ENCODE measurements around the gene SLC45A2.

The SLC45A2 gene

GRCh38 chr5:34026089-34026761, 41.7 kb upstream of the SLC45A2 start:
- TF ChIP-seq BHLHE40 (IDR thresholded peaks at IDR 0.05; ENCODE audit: borderline replicate concordance) (no peak), FOXK2 (IDR thresholded peaks at IDR 0.05) (no peak), FOXA1 (IDR thresholded peaks at IDR 0.05) (no peak)
- DNase-seq (ENCODE audit: extremely low spot score), result no peak
- CTCF ChIA-PET, result no interaction called here
- POLR2A ChIA-PET, result no interaction called here

- no peak for DNase-seq (ENCODE audit: extremely low spot score)
- TF ChIP-seq LEF1 (IDR thresholded peaks at IDR 0.05; ENCODE audit: borderline replicate concordance) (no peak), ARNT (IDR thresholded peaks at IDR 0.05) (no peak), HDGF (IDR thresholded peaks at IDR 0.05; ENCODE audit: borderline replicate concordance) (no peak), SUZ12 (IDR thresholded peaks at IDR 0.05) (no peak), L3MBTL2 (conservative IDR thresholded peaks at IDR 0.05) (no peak), NFRKB (IDR thresholded peaks at IDR 0.05) (no peak), CTBP1 (IDR thresholded peaks at IDR 0.05; ENCODE audit: borderline replicate concordance) (no peak), ELF4 (IDR thresholded peaks at IDR 0.05) (no peak), ZNF384 (IDR thresholded peaks at IDR 0.05) (no peak), FOXA1 (IDR thresholded peaks at IDR 0.05) (no peak), FOXM1 (IDR thresholded peaks at IDR 0.05; ENCODE audit: borderline replicate concordance) (no peak), SP1 (IDR thresholded peaks at IDR 0.05) (no peak), FOXK2 (IDR thresholded peaks at IDR 0.05) (no peak), TARDBP (IDR thresholded peaks at IDR 0.05) (no peak), BHLHE40 (IDR thresholded peaks at IDR 0.05; ENCODE audit: borderline replicate concordance) (no peak), PKNOX1 (IDR thresholded peaks at IDR 0.05) (no peak)
- CTCF ChIA-PET, result no interaction called here
- POLR2A ChIA-PET, result interaction anchor here (1.9 kb wide), 1 partner anchor 14 kb away, joined by 10 read pairs; the partner anchor contains the start of gene AMACR
Measured at GRCh38 chr5:34022121-34022705, 37.7 kb upstream of the SLC45A2 start.

GRCh38 chr5:34021334-34021733, 36.8 kb upstream of the SLC45A2 start:
- CTCF ChIA-PET, result no interaction called here
- TF ChIP-seq CTBP1 (IDR thresholded peaks at IDR 0.05; ENCODE audit: borderline replicate concordance), result no peak
- TF ChIP-seq BHLHE40 (IDR thresholded peaks at IDR 0.05; ENCODE audit: borderline replicate concordance), result no peak
- TF ChIP-seq ELF4 (IDR thresholded peaks at IDR 0.05), result no peak
- TF ChIP-seq ARNT (IDR thresholded peaks at IDR 0.05), result no peak
- POLR2A ChIA-PET, result no interaction called here
- DNase-seq (ENCODE audit: extremely low spot score), result no peak

- ChIA-PET POLR2A (interaction anchor here (2.0 kb wide), 1 partner anchor 13 kb away, joined by 6 read pairs; the partner anchor contains the start of gene AMACR), CTCF (no interaction called here)
- TF ChIP-seq TARDBP (IDR thresholded peaks at IDR 0.05) (no peak), ELF4 (IDR thresholded peaks at IDR 0.05) (no peak)
- DNase-seq (ENCODE audit: extremely low spot score), result no peak
Measured at GRCh38 chr5:34020726-34021125, 36.2 kb upstream of the SLC45A2 start.

GRCh38 chr5:34017254-34017653, 32.8 kb upstream of the SLC45A2 start:
- ChIA-PET CTCF (no interaction called here), POLR2A (interaction anchor here (2.3 kb wide), 1 partner anchor 9 kb away, joined by 9 read pairs; the partner anchor contains the start of gene AMACR)
- TF ChIP-seq ELF4 (IDR thresholded peaks at IDR 0.05) (no peak), HDGF (IDR thresholded peaks at IDR 0.05; ENCODE audit: borderline replicate concordance) (no peak), SUZ12 (IDR thresholded peaks at IDR 0.05) (no peak), SP1 (IDR thresholded peaks at IDR 0.05) (no peak), TARDBP (IDR thresholded peaks at IDR 0.05) (no peak), FOXK2 (IDR thresholded peaks at IDR 0.05) (no peak), NFRKB (IDR thresholded peaks at IDR 0.05) (no peak), FOXA1 (IDR thresholded peaks at IDR 0.05) (no peak), FOXM1 (IDR thresholded peaks at IDR 0.05; ENCODE audit: borderline replicate concordance) (no peak), BHLHE40 (IDR thresholded peaks at IDR 0.05; ENCODE audit: borderline replicate concordance) (no peak), ZNF384 (IDR thresholded peaks at IDR 0.05) (no peak), L3MBTL2 (conservative IDR thresholded peaks at IDR 0.05) (no peak), LEF1 (IDR thresholded peaks at IDR 0.05; ENCODE audit: borderline replicate concordance) (no peak), ARNT (IDR thresholded peaks at IDR 0.05) (no peak)
- DNase-seq (ENCODE audit: extremely low spot score), result no peak

- ChIA-PET POLR2A (interaction anchor here (2.3 kb wide), 1 partner anchor 9 kb away, joined by 9 read pairs; the partner anchor contains the start of gene AMACR), CTCF (no interaction called here)
- DNase-seq (ENCODE audit: extremely low spot score), result no peak
- TF ChIP-seq FOXA1 (IDR thresholded peaks at IDR 0.05) (no peak), FOXM1 (IDR thresholded peaks at IDR 0.05; ENCODE audit: borderline replicate concordance) (no peak), CTBP1 (IDR thresholded peaks at IDR 0.05; ENCODE audit: borderline replicate concordance) (no peak), PKNOX1 (IDR thresholded peaks at IDR 0.05) (no peak), ELF4 (IDR thresholded peaks at IDR 0.05) (no peak), ZNF384 (IDR thresholded peaks at IDR 0.05) (no peak), LEF1 (IDR thresholded peaks at IDR 0.05; ENCODE audit: borderline replicate concordance) (no peak), L3MBTL2 (conservative IDR thresholded peaks at IDR 0.05) (no peak), FOXK2 (IDR thresholded peaks at IDR 0.05) (no peak), TARDBP (IDR thresholded peaks at IDR 0.05) (no peak), SUZ12 (IDR thresholded peaks at IDR 0.05) (no peak)
Measured at GRCh38 chr5:34016750-34017149, 32.3 kb upstream of the SLC45A2 start.

- no peak for DNase-seq (ENCODE audit: extremely low spot score)
- POLR2A ChIA-PET, result interaction anchor here (2.3 kb wide), 1 partner anchor 8 kb away, joined by 9 read pairs; the partner anchor contains the start of gene AMACR
- TF ChIP-seq ARNT (IDR thresholded peaks at IDR 0.05), result no peak
- no peak for TF ChIP-seq FOXM1 (IDR thresholded peaks at IDR 0.05; ENCODE audit: borderline replicate concordance)
- TF ChIP-seq L3MBTL2 (conservative IDR thresholded peaks at IDR 0.05), result no peak
- no peak for TF ChIP-seq PKNOX1 (IDR thresholded peaks at IDR 0.05)
- TF ChIP-seq HDGF (IDR thresholded peaks at IDR 0.05; ENCODE audit: borderline replicate concordance), result no peak
- TF ChIP-seq CTBP1 (IDR thresholded peaks at IDR 0.05; ENCODE audit: borderline replicate concordance), result no peak
- TF ChIP-seq SUZ12 (IDR thresholded peaks at IDR 0.05), result no peak
- TF ChIP-seq ZNF384 (IDR thresholded peaks at IDR 0.05), result no peak
- TF ChIP-seq NFRKB (IDR thresholded peaks at IDR 0.05), result no peak
- TF ChIP-seq TARDBP (IDR thresholded peaks at IDR 0.05), result no peak
- no peak for TF ChIP-seq FOXK2 (IDR thresholded peaks at IDR 0.05)
- no peak for TF ChIP-seq ELF4 (IDR thresholded peaks at IDR 0.05)
- TF ChIP-seq FOXA1 (IDR thresholded peaks at IDR 0.05), result no peak
- no peak for TF ChIP-seq LEF1 (IDR thresholded peaks at IDR 0.05; ENCODE audit: borderline replicate concordance)
- no peak for TF ChIP-seq BHLHE40 (IDR thresholded peaks at IDR 0.05; ENCODE audit: borderline replicate concordance)
- TF ChIP-seq SP1 (IDR thresholded peaks at IDR 0.05), result no peak
- CTCF ChIA-PET, result no interaction called here
Measured at GRCh38 chr5:34016222-34016621, 31.7 kb upstream of the SLC45A2 start.

Data from HEK293T (cell line).